ENCODE data around the gene CROCC. TPM values are rescaled to one million over a fixed set of nuclear protein-coding genes. Genes with fewer than 3 reads are reported as not detected.

The CROCC gene
- total RNA-seq, 4 donors from 2014 or later: 15.2 to 33.1 (median 22.1) TPM

DNA sequence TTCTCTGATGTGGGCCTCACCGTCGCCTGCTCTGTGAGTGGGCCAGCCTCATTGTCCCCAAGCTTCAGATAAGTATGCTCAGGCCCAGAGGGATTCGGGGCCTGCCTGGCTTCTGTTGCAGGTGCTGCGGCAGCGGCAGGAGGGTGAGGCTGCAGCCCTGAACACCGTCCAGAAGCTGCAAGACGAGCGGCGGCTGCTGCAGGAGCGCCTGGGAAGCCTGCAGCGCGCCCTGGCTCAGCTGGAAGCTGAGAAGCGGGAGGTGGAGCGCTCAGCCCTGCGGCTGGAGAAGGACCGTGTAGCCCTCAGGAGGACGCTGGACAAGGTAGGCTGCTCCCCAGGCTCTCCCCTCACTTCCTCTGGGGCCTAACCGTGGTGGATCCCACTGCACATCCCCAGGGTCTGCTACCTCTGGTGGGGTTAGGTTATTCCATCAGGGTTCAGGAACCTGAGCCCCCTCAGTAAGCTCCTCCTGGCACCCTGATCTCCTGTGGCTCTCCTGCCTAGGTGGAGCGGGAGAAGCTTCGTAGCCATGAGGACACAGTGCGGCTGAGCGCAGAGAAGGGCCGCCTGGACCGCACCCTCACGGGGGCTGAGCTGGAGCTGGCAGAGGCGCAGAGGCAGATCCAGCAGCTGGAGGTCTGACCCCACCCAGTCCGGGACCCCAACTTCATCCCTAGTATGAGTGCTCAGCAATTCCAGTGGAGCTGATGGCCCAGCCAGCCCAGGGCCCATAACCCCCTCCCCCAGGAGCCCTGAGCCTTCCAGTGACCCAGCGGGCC is 48.6 kb downstream of the CROCC start:
- H3K4me1 ChIP-seq: peaks cover 12 to 17% of the 10 kb centered on the region in 2 donors
- no peaks in the 10 kb centered on the region for H3K9me3 ChIP-seq
- peaks cover 0 to 8% of the 10 kb centered on the region in 2 donors for H3K36me3 ChIP-seq
- no peak overlapping the region for H3K4me3 ChIP-seq (replicated peaks in 1 of 3)
- TF ChIP-seq POLR2A (IDR thresholded peaks at IDR 0.05) (no peak), CTCF (IDR thresholded peaks at IDR 0.05) (no peak)
- no peak for DNase-seq
- H3K27me3 ChIP-seq: no peaks in the 10 kb centered on the region
- H3K27ac ChIP-seq: no peak overlapping the region
- intact Hi-C loops (cut with DNase I): no loop called here
- 93 to 95% methylated on average over 3 to 26 of the region's 28 CpGs for WGBS, 2 donors

DNA sequence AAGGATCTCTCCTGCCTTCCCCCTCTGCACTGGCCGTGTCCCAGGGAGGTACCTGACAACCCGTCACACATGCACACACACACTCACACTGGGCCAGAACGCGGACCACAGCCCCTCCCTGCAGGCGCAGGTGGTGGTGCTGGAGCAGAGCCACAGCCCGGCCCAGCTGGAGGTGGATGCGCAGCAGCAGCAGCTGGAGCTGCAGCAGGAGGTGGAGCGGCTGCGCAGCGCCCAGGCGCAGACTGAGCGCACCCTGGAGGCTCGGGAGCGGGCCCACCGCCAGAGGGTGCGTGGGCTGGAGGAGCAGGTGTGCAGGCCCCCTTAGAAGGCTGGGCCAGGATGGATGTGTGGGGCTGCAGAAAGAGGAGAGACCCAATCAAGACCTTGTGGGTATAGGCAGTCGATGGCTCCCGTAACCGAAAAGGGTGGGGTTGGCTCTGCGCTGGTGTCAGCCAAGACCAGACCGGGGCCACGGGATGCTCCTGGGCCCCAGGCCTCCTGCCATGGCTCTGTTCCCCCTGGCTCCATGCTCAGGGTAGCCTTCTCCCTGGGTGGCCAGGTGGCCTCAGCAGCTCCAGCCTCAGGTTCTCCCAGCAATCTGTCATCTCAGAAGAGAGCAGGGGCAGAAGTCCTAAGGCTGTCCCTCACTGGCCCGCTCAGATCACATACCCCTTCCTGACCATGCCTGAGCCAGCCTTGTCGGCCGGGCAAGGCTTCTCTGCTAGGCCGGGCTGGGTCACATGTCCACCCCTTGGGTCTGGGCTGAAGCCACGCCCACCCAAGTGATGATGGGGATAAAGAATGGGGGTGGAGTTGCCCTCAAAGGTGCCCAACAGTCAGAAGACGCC is 49.8 kb downstream of the CROCC start:
- TF ChIP-seq POLR2A (IDR thresholded peaks at IDR 0.05) (no peak), CTCF (IDR thresholded peaks at IDR 0.05) (no peak)
- WGBS, 2 donors: 82 to 86% methylated on average over 12 to 25 of the region's 28 CpGs
- Histone ChIP-seq H3K9me3 (no peaks in the 10 kb centered on the region), H3K36me3 (no peaks in the 10 kb centered on the region), H3K4me3 (replicated peaks in 1 of 3) (no peak overlapping the region), H3K27ac (no peak overlapping the region), H3K27me3 (no peaks in the 10 kb centered on the region), H3K4me1 (peaks cover 12 to 15% of the 10 kb centered on the region in 2 donors)
- intact Hi-C loops (cut with DNase I): no loop called here
- no peak for DNase-seq

DNA sequence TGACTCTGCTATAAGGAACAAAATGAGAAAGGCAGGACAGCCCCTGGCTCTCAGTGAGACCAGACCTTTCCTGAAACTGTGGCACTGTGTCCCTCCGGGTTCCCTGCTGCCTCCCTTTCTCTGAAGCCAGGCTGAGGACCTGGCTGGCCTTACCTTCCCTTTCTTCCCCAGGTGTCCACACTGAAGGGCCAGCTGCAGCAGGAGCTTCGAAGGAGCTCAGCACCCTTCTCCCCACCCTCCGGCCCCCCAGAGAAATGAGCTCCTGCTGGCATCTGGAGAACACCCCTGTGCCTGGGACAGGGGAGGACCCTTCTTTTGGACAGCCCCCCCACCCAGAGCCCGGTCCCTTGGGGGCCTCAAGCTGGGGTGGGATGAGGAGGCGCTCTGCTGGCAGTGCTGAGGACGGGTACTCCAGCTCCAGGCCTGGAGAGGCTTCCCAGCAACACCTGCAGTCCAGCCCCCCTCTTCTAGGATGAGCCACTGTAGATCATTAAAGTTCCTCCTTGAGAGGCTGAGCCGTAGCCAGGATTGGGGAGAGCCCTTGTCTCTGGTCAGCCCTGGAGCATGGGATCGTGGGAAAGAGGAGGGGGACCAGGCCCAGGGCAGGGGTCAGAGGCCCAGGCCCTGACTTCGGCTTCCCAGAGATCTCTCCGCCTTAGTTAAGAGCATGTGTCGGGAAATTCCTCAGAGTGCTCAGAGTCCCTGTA is 50.6 kb downstream of the CROCC start:
- 81 to 86% methylated on average over 11 of the region's 11 CpGs for WGBS, 2 donors
- H3K9me3 ChIP-seq: no peaks in the 10 kb centered on the region
- no peak for TF ChIP-seq CTCF (IDR thresholded peaks at IDR 0.05)
- TF ChIP-seq POLR2A (IDR thresholded peaks at IDR 0.05): no peak
- H3K4me1 ChIP-seq: peaks cover 4 to 7% of the 10 kb centered on the region in 2 donors
- H3K36me3 ChIP-seq: no peaks in the 10 kb centered on the region
- H3K4me3 ChIP-seq (replicated peaks in 1 of 3): no peak overlapping the region
- H3K27me3 ChIP-seq: no peaks in the 10 kb centered on the region
- DNase-seq: no peak
- H3K27ac ChIP-seq: no peak overlapping the region
- intact Hi-C loops (cut with DNase I): no loop called here

DNA sequence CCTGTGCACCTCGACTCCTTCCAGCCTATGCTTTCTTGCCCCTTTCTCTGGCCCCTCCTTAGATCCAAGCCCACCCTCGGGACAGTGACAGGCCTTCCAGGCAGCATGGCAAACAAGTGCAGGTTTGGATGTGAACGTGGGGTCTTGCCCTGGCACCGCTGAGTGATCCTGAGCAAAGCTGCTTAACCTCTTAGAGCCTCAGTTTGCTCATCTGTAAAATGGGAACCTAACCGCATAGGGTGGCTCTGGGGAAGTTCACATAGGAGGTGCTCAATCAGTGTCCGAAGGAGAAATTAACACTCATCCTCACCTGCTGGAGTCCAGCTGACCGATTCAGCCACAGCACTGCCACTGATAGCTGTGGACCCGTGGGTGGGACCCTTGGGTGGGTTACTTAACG is 51.5 kb downstream of the CROCC start:
- Histone ChIP-seq H3K36me3 (no peaks in the 10 kb centered on the region), H3K4me1 (peaks cover 0 to 3% of the 10 kb centered on the region in 2 donors), H3K4me3 (replicated peaks in 1 of 3) (no peak overlapping the region), H3K27me3 (no peaks in the 10 kb centered on the region), H3K27ac (no peak overlapping the region), H3K9me3 (no peaks in the 10 kb centered on the region)
- intact Hi-C loops (cut with DNase I): no loop called here
- TF ChIP-seq CTCF (IDR thresholded peaks at IDR 0.05): no peak
- TF ChIP-seq POLR2A (IDR thresholded peaks at IDR 0.05): no peak
- WGBS, 2 donors: 83 to 93% methylated on average over 7 to 9 of the region's 9 CpGs
- DNase-seq: no peak

Measured in thyroid gland (tissue), 4 donors.